Tibial nerve (tissue), 3 donors: Measurements from ENCODE around the gene SPNS3.

Experiments
- CTCF ChIP-seq, 5 experiments: fragments of 200-600 bp in 3 of 5; fragments of 450-650 bp in 2 of 5; sonication (generic) in 3 of 5; IDR thresholded peaks; one replicate each; pipeline ENCODE4 v1.5.1; 2016 to 2019; ENCODE audit warnings: antibody characterized with exemption in 5 of 5, mild to moderate bottlenecking in 3 of 5, moderate library complexity in 2 of 5
- POLR2A ChIP-seq, 2 donors: fragments of 450-650 bp; IDR thresholded peaks; one replicate each; pipeline ENCODE4 v1.6.1; 2017; ENCODE audit warnings: antibody characterized with exemption in 2 of 2, mild to moderate bottlenecking in 2 of 2, moderate library complexity in 2 of 2

- TF ChIP-seq POLR2A (IDR thresholded peaks at IDR 0.05) (no peak), CTCF (IDR thresholded peaks at IDR 0.05) (no peak)
Measured at GRCh38 chr17:4510618-4510941, 76.8 kb downstream of the SPNS3 start.
